Vagina (tissue), 2 donors: ENCODE measurements around the gene USP34. TPM values are rescaled to one million over a fixed set of nuclear protein-coding genes. Genes with fewer than 3 reads are reported as not detected.

ENCODE experiments used
- DNase-seq, 2 donors: peaks; one replicate each; pipeline ENCODE4 v3.0.0-alpha.2; 2017; ENCODE audit errors: extremely low spot score in 2 of 2
- H3K27ac ChIP-seq: fragments of 200-600 bp; sonication (generic); one replicate; pipeline ENCODE4 v1.5.1; 2019
- H3K27me3 ChIP-seq: fragments of 200-600 bp; sonication (generic); one replicate; pipeline ENCODE4 v1.5.1; 2019
- H3K36me3 ChIP-seq, 2 donors: fragments of 200-600 bp; sonication (generic); one replicate each; pipeline ENCODE4 v1.5.1; 2017 to 2019
- H3K4me1 ChIP-seq: fragments of 200-600 bp; sonication (generic); one replicate; pipeline ENCODE4 v1.5.1; 2019
- H3K4me3 ChIP-seq, 2 donors: fragments of 200-600 bp; sonication (generic); 1 replicate in 1 of 2; 2 replicates in 1 of 2; pipeline ENCODE4 v1.5.1; 2016 to 2019
- H3K9me3 ChIP-seq: fragments of 200-600 bp; sonication (generic); one replicate; pipeline ENCODE4 v1.5.1; 2019
- CTCF ChIP-seq, 3 experiments: fragments of 450-650 bp in 2 of 3; fragments of 200-600 bp in 1 of 3; sonication (generic) in 1 of 3; IDR thresholded peaks; one replicate each; pipeline ENCODE4 v1.5.1; 2017 to 2019; ENCODE audit warnings: antibody characterized with exemption in 3 of 3, mild to moderate bottlenecking in 2 of 3, moderate library complexity in 2 of 3
- POLR2A ChIP-seq, 2 donors: fragments of 450-650 bp; IDR thresholded peaks; one replicate each; pipeline ENCODE4 v1.6.1; 2017; ENCODE audit warnings: antibody characterized with exemption in 2 of 2, mild to moderate bottlenecking in 2 of 2, moderate library complexity in 2 of 2
- POLR2AphosphoS5 ChIP-seq, 2 donors: sonication (generic); formaldehyde crosslinking; IDR thresholded peaks; one replicate each; pipeline ENCODE4 v1.9.0; 2017; ENCODE audit warnings: antibody characterized with exemption in 2 of 2, mild to moderate bottlenecking in 2 of 2, low read depth in 1 of 2; ENCODE audit not compliant: insufficient read depth in 1 of 2
- intact Hi-C: fragments of 100-400 bp; cut with DNase I; formaldehyde crosslinking; loops from one replicate; pipeline ENCODE4 v1.15.1; 2023
- total RNA-seq: library from RNA; depleted of rRNA; stranded (reverse); fragments of >200 nt; gene quantifications from one replicate; pipeline ENCODE4 v1.2.3, GENCODE V29; 2016

Gene USP34
- total RNA-seq, 1 donor from 2014 or later: 117 TPM

- H3K36me3 ChIP-seq: peaks cover 0 to 27% of the 10 kb centered on the region in 2 donors
- no peak overlapping the region for H3K4me3 ChIP-seq
- no peak for DNase-seq
- H3K27me3 ChIP-seq: no peaks in the 10 kb centered on the region
- H3K9me3 ChIP-seq: peaks cover 5% of the 10 kb centered on the region
- intact Hi-C loops: no loop called here
- H3K27ac ChIP-seq: no peak overlapping the region
- no peak for TF ChIP-seq POLR2A (IDR thresholded peaks at IDR 0.05)
- no peak for TF ChIP-seq POLR2AphosphoS5 (IDR thresholded peaks at IDR 0.05; ENCODE audit: insufficient read depth in 1 of 2, low read depth in 1 of 2)
- TF ChIP-seq CTCF (IDR thresholded peaks at IDR 0.05): no peak
- H3K4me1 ChIP-seq: peaks cover 13% of the 10 kb centered on the region
Observed at GRCh38 chr2:61354543-61355197, 116.2 kb downstream of the USP34 start.

GRCh38 chr2:61353909-61354308 lies 117.0 kb downstream of the USP34 start:
- peaks cover 0 to 27% of the 10 kb centered on the region in 2 donors for H3K36me3 ChIP-seq
- H3K4me1 ChIP-seq: peaks cover 13% of the 10 kb centered on the region
- no peaks in the 10 kb centered on the region for H3K27me3 ChIP-seq
- no peak overlapping the region for H3K27ac ChIP-seq
- H3K9me3 ChIP-seq: peaks cover 5% of the 10 kb centered on the region
- no peak overlapping the region for H3K4me3 ChIP-seq
- TF ChIP-seq POLR2AphosphoS5 (IDR thresholded peaks at IDR 0.05; ENCODE audit: insufficient read depth in 1 of 2, low read depth in 1 of 2) (no peak), POLR2A (IDR thresholded peaks at IDR 0.05) (no peak), CTCF (IDR thresholded peaks at IDR 0.05) (no peak)
- intact Hi-C loops: no loop called here
- DNase-seq: no peak

GRCh38 chr2:61350777-61351176 lies 120.1 kb downstream of the USP34 start:
- H3K9me3 ChIP-seq: peaks cover 5% of the 10 kb centered on the region
- H3K27me3 ChIP-seq: no peaks in the 10 kb centered on the region
- peaks cover 0 to 42% of the 10 kb centered on the region in 2 donors for H3K36me3 ChIP-seq
- peaks cover 3% of the 10 kb centered on the region for H3K4me1 ChIP-seq
- TF ChIP-seq CTCF (IDR thresholded peaks at IDR 0.05): no peak
- TF ChIP-seq POLR2A (IDR thresholded peaks at IDR 0.05): no peak
- TF ChIP-seq POLR2AphosphoS5 (IDR thresholded peaks at IDR 0.05; ENCODE audit: insufficient read depth in 1 of 2, low read depth in 1 of 2): no peak
- H3K27ac ChIP-seq: no peak overlapping the region
- DNase-seq: no peak
- intact Hi-C loops: no loop called here
- no peak overlapping the region for H3K4me3 ChIP-seq

GRCh38 chr2:61343141-61343540 lies 127.7 kb downstream of the USP34 start:
- intact Hi-C loops: no loop called here
- H3K36me3 ChIP-seq: peaks cover 0 to 41% of the 10 kb centered on the region in 2 donors

More at GRCh38 chr2:61343141-61343540, 127.7 kb downstream of the USP34 start:
- no peaks in the 10 kb centered on the region for H3K9me3 ChIP-seq
- H3K4me1 ChIP-seq: no peaks in the 10 kb centered on the region
- TF ChIP-seq POLR2A (IDR thresholded peaks at IDR 0.05): no peak
- no peak for TF ChIP-seq CTCF (IDR thresholded peaks at IDR 0.05)
- TF ChIP-seq POLR2AphosphoS5 (IDR thresholded peaks at IDR 0.05; ENCODE audit: insufficient read depth in 1 of 2, low read depth in 1 of 2): no peak
- DNase-seq: no peak
- H3K4me3 ChIP-seq: no peak overlapping the region
- H3K27ac ChIP-seq: no peak overlapping the region
- H3K27me3 ChIP-seq: no peaks in the 10 kb centered on the region
